Neuronal stem cell (in vitro differentiated cells): Measurements from ENCODE around the gene WNT4. TPM values are rescaled to one million over a fixed set of nuclear protein-coding genes. Genes with fewer than 3 reads are reported as not detected.
A peak's percentile ranks its signal among the peaks of the same experiment; 100 is the strongest.

ENCODE experiments used
- DNase-seq: peaks from one replicate; pipeline ENCODE4 v3.0.0-alpha.2; 2013; ENCODE audit warnings: low spot score
- H2AFZ ChIP-seq: one replicate; pipeline ENCODE4 v1.6.1; 2013; ENCODE audit warnings: mild to moderate bottlenecking, low read length, inconsistent platforms
- H2AK5ac ChIP-seq: 2 replicates; pipeline ENCODE4 v1.6.1; 2013; ENCODE audit warnings: low read depth, mild to moderate bottlenecking, inconsistent platforms, low read length, moderate library complexity, mixed read lengths
- H2BK120ac ChIP-seq: 2 replicates; pipeline ENCODE4 v1.6.1; 2013; ENCODE audit warnings: low read depth, mild to moderate bottlenecking, inconsistent platforms, low read length, moderate library complexity, mixed read lengths
- H2BK12ac ChIP-seq: one replicate; pipeline ENCODE4 v1.6.1; 2013; ENCODE audit warnings: low read length, inconsistent platforms
- H2BK15ac ChIP-seq: 2 replicates; pipeline ENCODE4 v1.6.1; 2013; ENCODE audit warnings: mild to moderate bottlenecking, low read length, inconsistent platforms, mixed read lengths
- H2BK5ac ChIP-seq: one replicate; pipeline ENCODE4 v1.6.1; 2013; ENCODE audit warnings: inconsistent platforms, mild to moderate bottlenecking, low read length, moderate library complexity
- H3K14ac ChIP-seq: one replicate; pipeline ENCODE4 v1.6.1; 2013; ENCODE audit warnings: low read length, inconsistent platforms
- H3K18ac ChIP-seq: 2 replicates; pipeline ENCODE4 v1.6.1; 2013; ENCODE audit warnings: low read length, inconsistent platforms
- H3K23ac ChIP-seq: 2 replicates; pipeline ENCODE4 v1.6.1; 2013; ENCODE audit warnings: low read depth, mild to moderate bottlenecking, mixed read lengths, low read length, inconsistent platforms; ENCODE audit not compliant: poor library complexity
- H3K27ac ChIP-seq: replicated peaks from 3 replicates; pipeline ENCODE4 v1.5.1; 2013; ENCODE audit warnings: low read length, inconsistent platforms
- H3K27me3 ChIP-seq, 3 experiments: 2 replicates each; pipeline ENCODE4 v1.6.1; 2013; ENCODE audit warnings: low read length in 3 of 3, mild to moderate bottlenecking in 2 of 3, inconsistent platforms in 1 of 3, low read depth in 1 of 3, mixed read lengths in 1 of 3, moderate library complexity in 1 of 3; ENCODE audit not compliant: control insufficient read depth in 3 of 3, insufficient read depth in 3 of 3
- H3K36me3 ChIP-seq, 2 donors: replicated peaks in 1 of 2; 2 replicates each; pipeline ENCODE4 v1.6.1; 2013; ENCODE audit warnings: low read length in 2 of 2; ENCODE audit not compliant: control insufficient read depth in 2 of 2, insufficient read depth in 2 of 2
- H3K4ac ChIP-seq: 2 replicates; pipeline ENCODE4 v1.6.1; 2013; ENCODE audit warnings: inconsistent platforms, mild to moderate bottlenecking, low read length, moderate library complexity
- H3K4me1 ChIP-seq, 2 donors: 1 replicate in 1 of 2; 2 replicates in 1 of 2; pipeline ENCODE4 v1.6.1; 2013; ENCODE audit warnings: low read length in 2 of 2, low read depth in 1 of 2; ENCODE audit not compliant: control insufficient read depth in 2 of 2, insufficient read depth in 1 of 2
- H3K4me2 ChIP-seq: one replicate; pipeline ENCODE4 v1.6.1; 2013; ENCODE audit warnings: mild to moderate bottlenecking, low read length, inconsistent platforms; ENCODE audit not compliant: insufficient read depth, poor library complexity, severe bottlenecking
- H3K4me3 ChIP-seq, 2 donors: 2 replicates each; pipeline ENCODE4 v1.5.1; 2013; ENCODE audit warnings: low read length in 2 of 2, mild to moderate bottlenecking in 2 of 2, inconsistent platforms in 1 of 2, moderate library complexity in 1 of 2
- H3K79me1 ChIP-seq: one replicate; pipeline ENCODE4 v1.6.1; 2013; ENCODE audit warnings: low read depth, mild to moderate bottlenecking, inconsistent platforms, low read length, moderate library complexity
- H3K9ac ChIP-seq: one replicate; pipeline ENCODE4 v1.6.1; 2013; ENCODE audit warnings: mild to moderate bottlenecking, low read depth, low read length, inconsistent platforms; ENCODE audit not compliant: poor library complexity
- H3K9me3 ChIP-seq, 2 donors: replicated peaks in 1 of 2; 2 replicates each; pipeline versions ENCODE3 to v1.6.1; 2013; ENCODE audit warnings: low read length in 2 of 2, mild to moderate bottlenecking in 2 of 2, inconsistent platforms in 1 of 2, low read depth in 1 of 2, mixed read lengths in 1 of 2, moderate library complexity in 1 of 2; ENCODE audit not compliant: control insufficient read depth in 2 of 2, insufficient read depth in 1 of 2
- H4K8ac ChIP-seq: one replicate; pipeline ENCODE4 v1.6.1; 2013; ENCODE audit warnings: low read depth, mild to moderate bottlenecking, inconsistent platforms, low read length, moderate library complexity
- H4K91ac ChIP-seq: one replicate; pipeline ENCODE4 v1.6.1; 2013; ENCODE audit warnings: low read length, low read depth, mild to moderate bottlenecking, inconsistent platforms; ENCODE audit not compliant: poor library complexity
- WGBS, 2 donors: extraction: QIAGEN DNeasy Blood & Tissue Kit; methylation state at CpG; one replicate each; pipeline ENCODE4 v1.1.7; 2013; ENCODE audit warnings: missing lambda C conversion rate in 2 of 2, mixed read lengths in 1 of 2; ENCODE audit not compliant: insufficient read length in 2 of 2, insufficient replicate concordance in 1 of 2; ENCODE audit errors: extremely low coverage in 2 of 2; 5-methylcytosine and 5-hydroxymethylcytosine counted together
- polyA plus RNA-seq, 2 experiments: library from polyadenylated mRNA; stranded (reverse); fragments of 200-250 nt; gene quantifications; one replicate each; pipeline ENCODE4 v1.2.3, GENCODE V29; 2013

WNT4 gene
- polyA plus RNA-seq (2013, experiment 1 of 2) = not detected
- polyA plus RNA-seq (2013, experiment 2 of 2) = not detected

DNA sequence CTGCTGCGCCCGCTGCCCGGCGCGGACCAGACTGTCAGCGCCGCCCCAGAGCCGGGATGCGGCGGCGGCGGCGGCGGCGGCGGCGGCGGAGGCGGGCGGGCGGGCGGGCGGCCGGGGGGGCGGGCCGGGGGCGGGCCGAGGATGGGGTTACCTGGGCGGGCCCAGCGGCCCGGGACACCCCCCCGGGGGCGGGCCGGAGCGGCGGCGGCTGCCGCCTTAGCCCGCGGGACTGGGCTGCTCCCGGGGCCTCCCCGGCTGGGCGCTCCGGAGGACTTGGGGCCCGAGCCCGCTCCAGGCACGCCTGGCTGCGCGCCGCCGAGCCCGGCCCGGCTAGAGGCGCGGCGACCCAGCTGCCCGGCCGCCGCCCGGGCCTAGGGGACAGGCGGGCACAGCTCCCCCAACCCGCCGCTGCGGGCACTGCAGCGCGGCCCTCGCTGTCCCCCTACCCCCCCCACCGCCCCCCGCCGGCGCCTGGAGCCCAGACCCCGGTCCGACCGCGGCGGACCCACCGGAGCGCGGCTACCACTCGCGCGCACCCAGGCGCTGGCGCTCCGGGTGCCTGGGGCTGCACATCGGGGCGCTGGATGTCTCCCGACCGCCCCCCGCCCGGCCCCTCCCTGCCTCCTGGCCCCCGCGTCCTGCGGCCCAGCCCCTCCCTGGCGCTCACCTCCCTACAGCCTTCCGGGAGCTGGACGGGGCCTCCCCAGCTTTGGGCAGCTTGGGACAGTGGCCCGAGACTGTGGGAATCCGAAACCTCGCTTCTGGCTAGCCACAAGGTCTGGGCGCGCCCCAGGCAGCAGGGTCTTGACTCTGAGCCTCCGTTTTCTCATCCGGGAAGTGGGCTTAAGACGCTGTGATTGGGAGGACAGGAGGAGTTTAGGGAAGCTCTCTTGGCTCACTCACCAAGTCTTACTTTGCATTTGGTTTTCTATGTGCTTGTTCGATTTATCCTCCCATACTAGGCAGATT, at the start of gene WNT4:
Gene WNT4, minus strand, starts transcription at position 33 of the 969 bp plus-strand sequence. CDS start 175 bp downstream, outside the sequence.
- Histone ChIP-seq H4K91ac (no peak within 1 kb of the TSS), H3K9me3 (no peaks in the 10 kb centered on the region), H3K27ac (no peak within 1 kb of the TSS), H2BK15ac (no peak within 1 kb of the TSS), H2AK5ac (no peak within 1 kb of the TSS), H3K23ac (no peak within 1 kb of the TSS), H3K9ac (peak within 1 kb of the TSS; percentile 30), H3K18ac (peak within 1 kb of the TSS; percentile 35), H2BK5ac (no peak within 1 kb of the TSS), H3K36me3 (no peaks in the 10 kb centered on the region), H3K4ac (no peak within 1 kb of the TSS), H2BK12ac (no peak within 1 kb of the TSS), H3K4me3 (peak within 1 kb of the TSS; percentile 20 to 73), H3K4me2 (peak within 1 kb of the TSS; percentile 85), H3K14ac (no peak within 1 kb of the TSS), H4K8ac (no peak within 1 kb of the TSS), H2BK120ac (no peak within 1 kb of the TSS), H2AFZ (peak within 1 kb of the TSS; percentile 82), H3K79me1 (no peaks in the 10 kb centered on the region), H3K4me1 (peaks cover 9 to 12% of the 10 kb centered on the region in 2 donors), H3K27me3 (peaks cover 11 to 85% (median 66%) of the 10 kb centered on the region in 3 experiments)
- no peak for DNase-seq
- no CpG with 5 or more reads among the region's 106 CpGs for WGBS, 2 donors

DNA sequence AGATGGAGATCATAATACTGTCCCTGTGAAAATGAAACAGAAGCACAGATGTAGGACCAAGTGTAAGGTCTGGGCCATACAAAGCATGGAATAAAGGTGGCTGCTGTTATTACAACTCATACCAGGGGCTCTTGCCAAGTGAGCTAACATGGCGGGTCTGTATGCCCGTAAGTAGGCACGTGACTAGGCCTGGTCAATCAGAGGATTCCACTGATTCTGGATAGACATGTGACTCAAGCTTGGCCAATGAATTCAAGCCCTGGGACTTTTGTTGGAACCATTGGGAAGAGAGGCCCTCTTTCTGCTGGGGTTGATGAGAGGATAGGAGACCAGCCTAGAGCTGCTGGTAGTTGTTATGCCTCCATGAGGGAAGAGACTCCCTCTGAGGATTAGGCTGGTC, 47.8 kb upstream of the WNT4 start:
- no peak overlapping the region for H3K9ac ChIP-seq
- no peak overlapping the region for H2AFZ ChIP-seq
- no peak for DNase-seq
- no peak overlapping the region for H3K18ac ChIP-seq
- no peaks in the 10 kb centered on the region for H3K79me1 ChIP-seq
- H3K36me3 ChIP-seq = no peaks in the 10 kb centered on the region
- no peak overlapping the region for H3K23ac ChIP-seq
- no peak overlapping the region for H3K27ac ChIP-seq
- no peak overlapping the region for H2AK5ac ChIP-seq
- no peak overlapping the region for H2BK12ac ChIP-seq
- no peak overlapping the region for H2BK15ac ChIP-seq
- WGBS, 2 donors = no CpG with 5 or more reads among the region's 3 CpGs
- H2BK120ac ChIP-seq = no peak overlapping the region
- no peak overlapping the region for H3K4me3 ChIP-seq
- no peaks in the 10 kb centered on the region for H3K4me1 ChIP-seq
- peaks cover 0 to 16% (median 0%) of the 10 kb centered on the region in 3 experiments for H3K27me3 ChIP-seq
- no peak overlapping the region for H4K91ac ChIP-seq
- H4K8ac ChIP-seq = no peak overlapping the region
- no peak overlapping the region for H2BK5ac ChIP-seq
- H3K4me2 ChIP-seq = no peak overlapping the region
- H3K14ac ChIP-seq = no peak overlapping the region
- H3K4ac ChIP-seq = no peak overlapping the region
- H3K9me3 ChIP-seq = no peaks in the 10 kb centered on the region

DNA sequence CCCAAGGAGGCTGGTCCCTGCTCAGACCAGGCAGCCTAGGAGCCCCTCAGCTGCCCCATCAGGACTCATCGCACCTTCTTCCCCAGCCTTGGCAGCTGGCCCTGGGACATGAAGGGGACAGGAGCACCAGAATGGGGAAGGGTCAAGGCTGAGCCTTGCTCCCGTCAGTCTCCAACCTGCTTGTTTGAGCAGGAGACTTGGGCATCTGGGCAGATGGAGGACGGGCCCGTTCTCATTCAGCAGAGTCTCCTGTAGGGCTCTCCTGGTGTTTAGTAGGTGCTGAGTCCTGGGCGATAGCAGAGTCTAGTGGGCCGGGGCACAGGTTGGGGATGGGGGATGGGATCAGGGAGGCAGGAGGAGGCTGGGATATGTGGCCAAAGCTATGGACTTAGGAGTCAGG, 47.4 kb upstream of the WNT4 start:
- no peak overlapping the region for H3K4ac ChIP-seq
- no peak overlapping the region for H3K27ac ChIP-seq
- DNase-seq = no peak
- H3K18ac ChIP-seq = no peak overlapping the region
- H4K91ac ChIP-seq = no peak overlapping the region
- no peak overlapping the region for H3K14ac ChIP-seq
- H2BK15ac ChIP-seq = no peak overlapping the region
- H3K36me3 ChIP-seq = no peaks in the 10 kb centered on the region
- H4K8ac ChIP-seq = no peak overlapping the region
- WGBS, 2 donors = no CpG with 5 or more reads among the region's 6 CpGs
- H3K9me3 ChIP-seq = no peaks in the 10 kb centered on the region
- H2BK12ac ChIP-seq = no peak overlapping the region
- H3K79me1 ChIP-seq = no peaks in the 10 kb centered on the region
- H2BK5ac ChIP-seq = no peak overlapping the region
- H3K23ac ChIP-seq = no peak overlapping the region
- peaks cover 0 to 16% (median 0%) of the 10 kb centered on the region in 3 experiments for H3K27me3 ChIP-seq
- no peak overlapping the region for H3K4me3 ChIP-seq
- no peak overlapping the region for H3K4me2 ChIP-seq
- H2AFZ ChIP-seq = no peak overlapping the region
- no peak overlapping the region for H2AK5ac ChIP-seq
- no peaks in the 10 kb centered on the region for H3K4me1 ChIP-seq
- H2BK120ac ChIP-seq = no peak overlapping the region
- no peak overlapping the region for H3K9ac ChIP-seq

DNA sequence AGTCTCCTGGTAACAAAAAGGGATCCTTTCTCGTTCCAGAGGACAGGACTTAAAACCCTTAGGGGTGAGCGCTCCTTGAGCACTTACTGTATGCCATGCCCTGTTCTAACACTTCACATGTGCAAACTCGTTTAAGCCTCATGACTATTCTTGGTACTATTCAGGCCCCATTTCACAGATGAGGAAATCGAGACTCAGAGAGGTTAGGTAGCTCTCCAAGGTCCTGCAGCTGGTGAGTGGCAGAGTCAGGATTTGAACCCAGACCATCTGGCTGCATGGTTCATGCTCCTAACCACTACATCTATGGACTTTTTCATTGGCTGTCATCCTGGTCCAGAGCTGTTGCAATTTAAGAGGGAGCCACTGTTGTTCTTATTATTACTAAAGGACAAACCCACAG, 46.7 kb upstream of the WNT4 start:
- Histone ChIP-seq H3K14ac (no peak overlapping the region), H3K18ac (no peak overlapping the region), H3K27me3 (peaks cover 0 to 16% (median 0%) of the 10 kb centered on the region in 3 experiments), H3K9me3 (no peaks in the 10 kb centered on the region), H3K4me2 (no peak overlapping the region), H3K23ac (no peak overlapping the region), H2BK5ac (no peak overlapping the region), H3K9ac (no peak overlapping the region), H2BK120ac (no peak overlapping the region), H2BK15ac (no peak overlapping the region), H2AFZ (no peak overlapping the region), H3K4me1 (peaks cover 0 to 2% of the 10 kb centered on the region in 2 donors), H2AK5ac (no peak overlapping the region), H3K4ac (no peak overlapping the region), H4K91ac (no peak overlapping the region), H3K27ac (no peak overlapping the region), H3K4me3 (no peak overlapping the region), H3K79me1 (no peaks in the 10 kb centered on the region), H2BK12ac (no peak overlapping the region), H4K8ac (no peak overlapping the region), H3K36me3 (no peaks in the 10 kb centered on the region)
- no peak for DNase-seq
- no CpG with 5 or more reads among the region's 4 CpGs for WGBS, 2 donors
